LoVo (cell line): ENCODE measurements around the gene GDPD3.

Source experiments
- DNase-seq: peaks from one replicate; pipeline ENCODE4 v3.0.0-alpha.2; 2016; ENCODE audit warnings: low spot score

GDPD3 gene

DNA sequence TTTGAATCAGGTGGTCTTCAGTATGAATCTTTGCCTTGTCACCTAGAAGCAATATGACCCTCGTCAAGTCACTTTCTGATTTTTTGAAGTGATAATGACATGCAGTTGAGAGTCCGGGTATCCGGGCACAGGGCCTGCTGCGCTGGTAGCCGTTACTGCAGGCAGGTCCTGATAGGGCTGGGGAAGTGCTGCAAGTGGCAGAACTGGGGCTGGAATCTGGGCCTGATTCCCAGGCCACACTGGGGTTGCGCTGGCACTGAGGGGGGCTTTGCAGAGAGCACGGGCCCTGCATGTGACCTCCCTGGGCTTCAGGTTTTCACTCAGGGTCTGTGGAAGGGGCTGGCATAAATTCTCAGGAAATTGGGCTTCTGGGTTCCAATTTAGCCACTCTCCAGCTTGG, 34.6 kb downstream of the GDPD3 start:
- no peak for DNase-seq

DNA sequence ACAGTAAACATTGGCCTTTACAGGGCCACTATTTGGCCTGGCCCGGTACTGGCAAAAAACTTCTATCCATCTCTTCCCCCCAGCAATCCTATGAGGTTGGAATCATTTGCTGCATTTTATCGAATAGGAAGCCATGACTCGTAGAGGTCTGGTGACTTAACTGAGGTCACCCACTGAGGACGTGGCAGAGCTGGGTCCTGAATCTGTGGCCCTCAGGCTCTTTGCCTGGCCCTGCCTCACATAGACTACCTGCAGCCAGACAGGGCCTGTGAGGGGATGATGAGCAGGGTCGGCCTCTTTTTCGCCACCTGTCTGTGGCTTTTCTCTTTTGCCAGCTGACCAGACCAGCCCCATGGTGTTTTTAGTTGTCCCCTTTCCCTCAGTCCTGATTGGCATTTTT, 35.7 kb downstream of the GDPD3 start:
- no peak for DNase-seq

DNA sequence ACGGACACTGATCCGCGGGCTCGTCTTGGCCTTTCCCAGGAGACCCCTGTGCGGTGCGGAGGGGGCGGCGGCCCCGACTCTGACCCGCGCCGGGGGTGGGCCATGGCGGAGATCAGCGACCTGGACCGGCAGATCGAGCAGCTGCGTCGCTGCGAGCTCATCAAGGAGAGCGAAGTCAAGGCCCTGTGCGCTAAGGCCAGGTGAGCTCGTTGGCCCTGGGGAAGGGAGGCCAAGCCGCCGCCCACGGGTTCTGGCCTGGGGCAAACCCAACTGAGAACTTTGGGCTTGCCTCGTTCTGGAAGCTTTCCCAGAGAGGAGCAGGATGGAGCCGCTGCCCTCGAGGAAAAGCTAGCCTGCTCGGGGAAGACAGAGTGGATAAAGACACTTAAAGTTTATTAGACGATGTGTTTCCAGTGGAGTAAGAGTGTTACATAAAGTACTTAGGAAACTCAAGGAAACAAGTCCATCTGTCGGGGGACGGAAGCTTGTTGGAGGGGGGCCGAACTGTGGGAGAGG, 37.0 kb downstream of the GDPD3 start:
- DNase-seq, result no peak

DNA sequence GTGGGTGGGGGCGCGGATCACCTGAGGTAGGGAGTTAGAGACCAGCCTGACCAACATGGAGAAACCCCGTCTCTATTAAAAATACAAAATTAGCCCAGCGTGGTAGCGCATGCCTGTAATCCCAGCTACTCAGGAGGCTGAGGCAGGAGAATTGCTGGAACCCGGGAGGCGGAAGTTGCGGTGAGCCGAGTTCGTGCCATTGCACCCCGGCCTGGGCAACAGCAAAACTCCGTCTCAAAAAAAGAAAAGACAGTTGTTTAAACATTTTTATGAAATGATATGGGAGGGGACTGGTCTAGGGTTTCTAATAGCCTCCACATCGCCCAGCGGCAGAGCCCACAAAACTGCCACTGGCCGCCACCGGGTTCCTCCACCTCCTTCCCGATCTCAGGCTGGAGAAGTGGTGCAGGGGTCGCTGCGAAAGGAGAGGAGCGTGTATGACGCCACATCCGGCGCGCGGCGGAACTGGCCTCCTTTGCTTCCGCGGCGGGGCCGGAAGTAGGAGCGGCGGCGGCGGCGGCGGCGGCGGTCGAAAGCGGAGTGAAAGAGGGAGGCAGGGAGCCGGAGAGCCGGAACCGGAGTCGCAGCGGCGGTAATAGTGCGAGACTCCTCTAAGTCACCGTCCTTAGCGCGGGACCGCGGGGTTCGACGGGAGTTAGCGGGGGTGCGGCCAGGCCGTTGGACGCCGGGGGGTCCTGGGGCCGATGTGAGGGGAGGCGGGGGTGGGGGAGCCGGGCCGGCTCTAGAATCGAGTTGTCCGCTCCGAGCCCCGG, 37.6 kb downstream of the GDPD3 start, which contains the start of gene PPP4C:
TSS of gene PPP4C (plus strand) at position 492 of the 773 bp plus-strand sequence. CDS start 384 bp downstream, outside the sequence.
- DNase-seq, result peak; percentile 89

DNA sequence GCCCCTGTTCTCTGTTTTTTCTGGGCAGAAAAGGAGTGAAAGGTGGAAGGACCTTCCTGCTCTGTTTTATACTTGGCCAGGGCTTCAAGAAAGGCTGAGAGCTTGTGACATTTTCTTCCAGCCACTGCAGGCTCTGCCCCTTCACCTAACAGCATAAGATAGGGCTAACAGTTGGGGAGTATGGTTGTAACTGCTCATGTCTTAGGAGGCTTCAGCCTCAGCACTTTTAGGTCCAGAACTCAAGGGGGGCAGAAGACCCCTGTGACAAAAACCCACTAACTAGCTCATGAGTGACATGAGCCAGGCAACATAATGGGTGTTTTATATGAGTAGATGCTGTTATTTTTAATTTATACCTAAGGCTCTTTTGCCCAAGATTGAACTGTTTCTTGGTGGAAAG, 42.8 kb downstream of the GDPD3 start:
- DNase-seq, result no peak

DNA sequence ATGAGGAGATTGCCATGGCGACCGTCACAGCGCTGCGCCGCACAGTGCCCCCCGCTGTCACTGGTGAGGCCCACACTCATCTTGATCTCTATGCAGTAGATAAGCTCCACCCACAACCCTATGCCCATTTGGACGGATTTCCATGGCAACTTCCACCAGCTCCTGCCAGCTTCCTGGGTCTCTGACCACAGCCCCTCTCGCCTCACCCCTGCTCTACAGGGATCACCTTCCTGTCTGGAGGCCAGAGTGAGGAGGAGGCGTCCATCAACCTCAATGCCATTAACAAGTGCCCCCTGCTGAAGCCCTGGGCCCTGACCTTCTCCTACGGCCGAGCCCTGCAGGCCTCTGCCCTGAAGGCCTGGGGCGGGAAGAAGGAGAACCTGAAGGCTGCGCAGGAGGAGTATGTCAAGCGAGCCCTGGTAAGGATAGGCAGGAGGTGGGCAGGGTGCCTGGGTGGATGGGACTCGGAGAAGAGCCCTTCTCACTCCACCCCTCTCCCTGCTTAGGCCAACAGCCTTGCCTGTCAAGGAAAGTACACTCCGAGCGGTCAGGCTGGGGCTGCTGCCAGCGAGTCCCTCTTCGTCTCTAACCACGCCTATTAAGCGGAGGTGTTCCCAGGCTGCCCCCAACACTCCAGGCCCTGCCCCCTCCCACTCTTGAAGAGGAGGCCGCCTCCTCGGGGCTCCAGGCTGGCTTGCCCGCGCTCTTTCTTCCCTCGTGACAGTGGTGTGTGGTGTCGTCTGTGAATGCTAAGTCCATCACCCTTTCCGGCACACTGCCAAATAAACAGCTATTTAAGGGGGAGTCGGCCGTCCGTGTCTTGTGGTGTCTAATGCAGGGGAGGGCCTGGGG, 43.5 kb downstream of the GDPD3 start:
- DNase-seq, result no peak

DNA sequence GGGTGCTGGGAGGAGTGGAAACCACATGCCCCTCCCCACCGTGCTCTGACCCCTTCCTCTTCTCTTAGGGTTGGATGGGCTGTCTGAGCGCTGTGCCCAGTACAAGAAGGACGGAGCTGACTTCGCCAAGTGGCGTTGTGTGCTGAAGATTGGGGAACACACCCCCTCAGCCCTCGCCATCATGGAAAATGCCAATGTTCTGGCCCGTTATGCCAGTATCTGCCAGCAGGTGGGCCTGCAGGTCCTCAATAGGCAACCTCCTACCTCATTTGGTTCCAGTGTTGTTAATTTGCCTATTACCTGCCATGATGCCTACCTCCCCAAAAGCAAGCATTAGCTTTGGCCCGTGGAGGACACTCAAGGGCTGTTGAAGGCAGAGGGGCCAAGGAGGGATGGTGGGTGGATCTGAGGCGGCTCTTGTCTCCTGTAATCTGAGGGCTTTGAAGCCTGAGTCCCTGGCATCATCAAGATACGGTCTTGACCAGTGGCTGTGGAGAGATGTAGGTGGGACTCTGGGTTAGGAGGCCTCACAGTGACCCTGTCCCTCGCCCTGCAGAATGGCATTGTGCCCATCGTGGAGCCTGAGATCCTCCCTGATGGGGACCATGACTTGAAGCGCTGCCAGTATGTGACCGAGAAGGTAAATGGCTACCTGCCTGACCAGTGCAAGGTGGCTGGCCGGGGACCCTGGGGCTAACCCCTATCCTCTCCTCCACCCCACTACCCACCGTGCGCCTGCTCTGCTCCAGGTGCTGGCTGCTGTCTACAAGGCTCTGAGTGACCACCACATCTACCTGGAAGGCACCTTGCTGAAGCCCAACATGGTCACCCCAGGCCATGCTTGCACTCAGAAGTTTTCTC, 44.4 kb downstream of the GDPD3 start:
- DNase-seq, result no peak

DNA sequence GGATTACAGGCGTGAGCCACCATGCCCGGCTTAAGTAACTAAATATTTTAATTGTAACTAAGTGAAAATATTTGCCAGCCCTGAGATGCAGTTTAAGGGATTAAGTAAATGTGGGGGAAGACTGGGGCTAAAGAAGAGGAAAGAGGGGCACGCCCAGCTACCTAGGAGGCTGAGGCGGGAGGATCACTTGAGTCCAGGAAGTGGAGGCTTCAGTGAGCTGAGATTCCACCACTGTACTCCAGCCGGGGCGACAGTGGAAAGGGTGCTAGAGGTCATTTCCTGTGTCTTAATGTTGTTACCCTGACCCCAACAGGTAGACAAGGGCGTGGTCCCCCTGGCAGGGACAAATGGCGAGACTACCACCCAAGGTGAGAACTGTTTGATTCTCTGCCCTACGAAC, 45.0 kb downstream of the GDPD3 start:
- DNase-seq, result no peak

DNA sequence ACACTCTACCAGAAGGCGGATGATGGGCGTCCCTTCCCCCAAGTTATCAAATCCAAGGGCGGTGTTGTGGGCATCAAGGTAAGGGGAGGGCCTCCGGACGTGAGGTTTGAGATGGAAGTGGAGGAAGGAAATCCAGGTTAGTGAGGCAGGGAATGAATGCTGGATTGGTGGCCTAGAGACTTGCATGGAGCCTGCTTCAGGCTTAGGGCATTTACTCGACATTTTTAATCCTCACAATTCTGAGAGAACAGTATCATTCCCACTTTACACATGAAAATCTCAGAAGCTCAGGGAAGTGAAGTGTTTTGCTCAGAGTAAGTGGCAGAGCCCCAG, 45.8 kb downstream of the GDPD3 start:
- DNase-seq, result no peak

DNA sequence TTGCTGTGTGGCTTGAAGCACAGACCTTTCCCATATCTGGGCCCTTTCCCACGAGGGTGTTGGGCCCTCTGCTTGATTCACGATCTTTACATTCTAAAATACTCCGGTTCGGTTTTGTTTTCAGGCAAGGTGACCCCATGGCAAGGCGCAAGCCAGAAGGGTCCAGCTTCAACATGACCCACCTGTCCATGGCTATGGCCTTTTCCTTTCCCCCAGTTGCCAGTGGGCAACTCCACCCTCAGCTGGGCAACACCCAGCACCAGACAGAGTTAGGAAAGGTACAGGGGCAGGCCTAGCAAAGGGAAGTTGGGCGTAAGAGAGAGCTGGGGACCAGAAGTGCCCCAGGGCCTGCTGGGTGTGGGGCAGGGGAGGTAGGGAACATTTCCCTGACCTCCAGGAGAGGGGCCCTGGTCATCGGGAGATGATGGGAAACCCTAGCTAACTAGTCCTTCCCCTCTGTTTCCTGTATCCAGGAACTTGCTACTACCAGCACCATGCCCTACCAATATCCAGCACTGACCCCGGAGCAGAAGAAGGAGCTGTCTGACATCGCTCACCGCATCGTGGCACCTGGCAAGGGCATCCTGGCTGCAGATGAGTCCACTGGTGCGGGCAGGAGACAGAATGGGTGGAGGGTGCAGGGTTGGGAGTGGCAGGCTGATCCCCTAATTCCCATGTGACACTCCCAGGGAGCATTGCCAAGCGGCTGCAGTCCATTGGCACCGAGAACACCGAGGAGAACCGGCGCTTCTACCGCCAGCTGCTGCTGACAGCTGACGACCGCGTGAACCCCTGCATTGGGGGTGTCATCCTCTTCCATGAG, 46.4 kb downstream of the GDPD3 start:
- DNase-seq, result no peak

DNA sequence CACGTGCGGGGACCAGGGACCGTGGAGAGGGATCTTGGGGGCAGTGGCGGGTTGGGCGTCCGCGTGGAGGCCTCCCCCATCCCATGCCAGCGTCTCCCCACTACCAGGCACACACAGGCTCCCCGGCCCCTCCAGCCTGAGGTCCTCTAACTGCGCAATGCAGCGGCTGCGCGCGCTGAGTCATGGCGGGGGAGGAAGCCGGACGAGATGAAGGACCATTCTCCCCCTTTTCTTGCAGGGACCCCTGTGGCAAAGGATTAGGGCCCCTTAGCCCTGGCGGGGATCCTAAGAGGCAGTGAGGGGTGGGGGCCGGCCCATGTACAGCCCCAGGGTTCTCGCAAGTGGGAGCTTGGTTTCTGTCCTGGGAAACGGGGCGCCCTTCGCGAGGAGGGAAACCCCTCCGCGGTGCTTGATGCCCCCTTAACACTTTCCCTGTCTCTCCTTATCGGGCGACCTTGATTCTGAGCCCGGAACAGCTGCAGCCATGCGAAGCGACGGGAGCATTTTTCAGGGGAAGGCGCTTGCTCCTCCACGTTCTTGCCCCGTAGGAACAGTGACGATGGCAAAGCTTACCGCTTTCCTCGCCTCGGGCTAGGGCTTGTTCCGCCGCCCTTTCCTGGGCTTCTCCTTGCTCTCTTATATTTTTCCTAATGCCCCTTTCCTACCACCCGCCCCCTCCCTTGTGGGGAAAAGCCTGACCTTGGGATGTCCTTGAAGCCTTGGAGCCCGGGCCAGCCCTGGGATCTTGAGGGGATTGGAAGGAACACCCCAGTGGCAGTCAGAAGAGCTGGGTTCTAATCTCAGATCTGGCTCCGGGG, 47.2 kb downstream of the GDPD3 start:
- DNase-seq, result no peak

DNA sequence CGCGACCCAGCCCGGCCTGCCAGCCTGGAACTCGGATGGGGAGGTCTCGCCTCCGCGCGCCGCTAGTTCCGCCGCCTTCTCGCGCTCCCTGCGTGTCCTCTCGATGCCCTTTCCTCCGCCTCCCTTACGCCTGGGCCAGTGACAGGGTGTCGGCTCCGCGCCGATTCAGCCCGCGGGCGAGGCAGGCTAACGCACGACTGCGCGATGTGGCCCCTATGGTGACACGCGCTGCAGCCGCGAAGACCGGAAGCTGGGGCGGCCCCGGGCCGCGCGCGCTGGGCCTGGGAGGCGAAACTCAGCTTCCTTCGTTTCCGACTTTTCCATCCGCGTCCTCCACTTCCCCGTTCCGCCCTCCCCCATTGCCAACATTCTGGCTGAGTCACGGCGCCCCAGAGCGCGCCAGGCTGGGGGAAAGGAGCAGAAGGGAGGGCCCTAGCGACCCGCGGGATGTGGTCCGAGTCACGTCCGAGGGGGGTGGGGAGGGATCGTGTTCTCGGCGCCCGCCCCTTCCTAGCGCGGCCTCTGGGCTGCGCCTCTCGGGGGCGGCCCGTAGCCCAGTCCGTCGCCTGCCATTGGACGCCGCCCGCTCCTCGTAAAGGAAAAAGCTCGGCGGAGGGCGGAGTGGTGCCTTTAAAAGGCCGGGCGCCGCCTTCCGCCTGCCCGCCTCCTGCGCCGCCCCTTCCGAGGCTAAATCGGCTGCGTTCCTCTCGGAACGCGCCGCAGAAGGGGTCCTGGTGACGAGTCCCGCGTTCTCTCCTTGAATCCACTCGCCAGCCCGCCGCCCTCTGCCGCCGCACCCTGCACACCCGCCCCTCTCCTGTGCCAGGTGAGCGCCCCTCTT, 48.0 kb downstream of the GDPD3 start, which contains the start of gene ALDOA:
TSS of gene ALDOA (plus strand) at position 659 of the 841 bp plus-strand sequence. CDS start 1,138 bp downstream, outside the sequence.
- DNase-seq, result peak; percentile 97

DNA sequence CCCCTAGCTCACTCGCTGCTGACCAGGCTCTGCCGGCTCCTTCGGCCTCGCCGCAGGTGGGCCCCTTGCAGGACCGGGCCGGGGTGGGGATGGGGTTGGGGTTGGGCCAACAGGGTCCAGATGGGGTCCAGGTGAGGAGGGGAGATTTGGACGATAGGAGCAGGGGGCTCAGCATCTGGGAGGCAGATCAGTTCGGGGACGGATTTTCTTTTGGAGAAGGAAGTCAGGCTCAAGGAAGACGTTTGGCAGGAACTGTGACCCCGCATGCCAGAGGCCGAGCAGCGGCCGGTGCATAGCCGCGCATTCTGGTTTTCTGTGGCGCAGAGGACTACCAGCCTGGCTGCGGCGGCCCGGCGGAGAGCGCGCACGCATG, 48.6 kb downstream of the GDPD3 start:
- no peak for DNase-seq

DNA sequence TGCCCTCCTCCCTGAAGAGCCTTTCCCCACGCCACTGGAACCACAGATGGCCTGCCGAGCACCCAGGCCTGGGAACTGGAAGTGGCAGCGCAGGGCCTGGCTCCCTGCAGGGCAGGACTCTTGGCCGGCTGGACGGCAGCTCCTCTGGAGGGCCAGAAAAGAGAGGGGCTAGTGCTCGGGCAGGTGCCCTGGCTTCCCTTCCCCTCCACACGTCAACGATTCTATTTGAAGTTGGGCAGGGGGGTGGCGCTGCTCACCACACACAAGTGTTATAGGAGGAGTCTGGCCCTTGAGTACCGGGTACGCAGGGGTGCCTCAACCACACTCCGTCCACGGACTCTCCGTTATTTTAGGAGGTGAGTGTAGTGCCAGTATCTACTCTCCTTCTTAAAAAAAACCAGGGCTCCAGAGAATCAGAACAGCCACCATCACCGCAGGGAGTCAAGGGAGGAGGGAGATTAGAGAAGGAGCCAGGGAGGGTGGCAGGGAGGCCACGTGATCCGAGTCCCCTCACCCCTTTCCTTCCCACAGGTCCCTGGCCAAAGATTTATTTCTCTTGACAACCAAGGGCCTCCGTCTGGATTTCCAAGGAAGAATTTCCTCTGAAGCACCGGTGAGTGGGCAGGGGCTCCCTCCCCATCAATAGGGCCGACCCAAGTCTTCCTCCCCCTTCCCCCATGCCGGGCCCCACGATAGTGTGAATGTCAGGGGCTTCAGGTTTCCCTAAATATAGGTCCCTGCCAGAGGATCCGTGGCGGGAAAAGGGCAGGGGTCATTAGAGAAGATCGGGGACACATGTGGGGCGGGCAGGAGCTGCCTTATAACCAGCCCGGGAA, 49.2 kb downstream of the GDPD3 start:
- peak; percentile 64 for DNase-seq

DNA sequence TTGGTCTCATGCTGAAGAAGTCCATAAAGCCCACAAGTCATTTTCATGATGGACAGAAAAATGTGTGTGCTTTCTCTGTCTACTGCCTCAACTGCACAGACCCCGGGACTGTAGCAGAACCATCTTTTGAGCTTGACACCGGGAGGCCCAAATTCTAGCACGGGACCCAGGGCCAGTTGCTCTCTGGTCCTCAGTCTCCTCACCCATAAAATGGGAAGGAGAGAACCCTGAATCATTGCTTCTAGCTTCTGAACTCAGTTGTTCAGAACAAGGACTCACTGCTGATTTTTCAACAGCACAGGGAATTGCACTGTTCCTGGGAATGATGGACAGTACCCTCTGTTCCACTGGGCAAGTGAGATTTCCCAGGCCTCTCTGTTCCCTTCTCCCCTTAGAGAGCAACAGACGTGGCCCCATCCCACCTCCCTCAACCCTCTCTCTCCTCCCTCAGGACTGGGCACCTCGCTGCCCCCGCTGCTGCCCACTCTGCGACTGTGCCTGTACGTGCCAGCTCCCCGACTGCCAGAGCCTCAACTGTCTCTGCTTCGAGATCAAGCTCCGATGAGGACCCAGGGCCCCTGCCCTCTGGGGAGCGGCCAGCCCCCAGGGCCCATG, 50.0 kb downstream of the GDPD3 start:
- DNase-seq, result no peak

DNA sequence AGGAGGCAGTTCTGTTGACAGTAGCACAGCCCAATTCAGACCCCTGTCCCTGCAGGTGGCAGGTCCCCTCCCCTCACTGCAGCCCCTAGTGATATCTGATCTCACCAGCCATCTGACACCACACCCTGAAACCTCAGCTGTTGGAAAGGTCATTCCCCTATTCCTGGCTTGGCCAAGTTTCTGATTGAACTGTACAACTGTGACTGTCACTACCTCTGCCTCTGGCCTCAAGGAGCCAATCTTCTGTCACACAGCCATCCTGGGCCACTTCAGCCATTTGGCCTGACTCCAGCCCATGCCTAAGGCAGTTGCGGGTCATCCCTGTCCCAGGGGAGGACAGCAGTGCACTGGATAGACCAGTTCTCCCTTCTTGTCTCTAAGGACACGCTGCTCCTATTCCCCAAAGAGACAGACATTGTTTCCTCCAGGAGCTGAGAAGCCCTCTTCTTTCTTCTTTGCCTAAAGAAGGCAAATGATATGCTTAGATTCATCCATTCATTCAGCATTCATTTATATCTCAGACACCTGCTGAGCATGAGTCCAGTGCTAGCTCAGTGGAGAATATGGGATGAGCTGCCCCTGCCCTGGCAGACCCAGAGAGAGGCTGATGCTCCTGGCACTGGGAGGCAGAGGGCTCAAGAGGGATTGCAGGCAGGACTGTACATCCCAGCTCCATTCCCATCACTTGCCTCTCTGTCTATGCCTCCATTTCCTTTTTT, 52.3 kb downstream of the GDPD3 start:
- DNase-seq, result no peak

DNA sequence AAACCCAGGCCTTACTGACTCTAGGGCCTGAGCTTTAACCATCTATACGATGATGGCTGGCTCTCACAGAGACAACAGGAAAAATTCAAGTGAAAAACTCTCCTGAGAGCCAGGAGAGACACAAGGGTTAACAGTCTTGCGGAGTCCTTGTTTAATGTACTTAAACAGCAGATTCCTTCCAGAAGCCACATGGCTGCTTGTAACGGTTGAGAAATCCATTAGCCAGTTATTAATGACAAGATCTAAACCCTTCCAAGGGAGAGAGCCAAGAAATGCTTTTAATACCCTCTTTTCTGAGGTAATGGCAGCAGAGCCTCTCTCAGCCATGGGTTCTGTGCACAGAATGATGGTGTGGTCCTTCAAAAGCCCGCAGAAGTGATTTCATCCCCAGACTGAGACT, 53.0 kb downstream of the GDPD3 start:
- no peak for DNase-seq
